Measurements from ENCODE around the gene SFT2D3.
A peak's percentile ranks its signal among the peaks of the same experiment; 100 is the strongest.

The SFT2D3 gene

GRCh38 chr2:127695491-127696472, 5.5 kb upstream of the SFT2D3 start:
- Histone ChIP-seq H3K79me2 (ENCODE audit: control insufficient read depth, insufficient read depth, low read length) (no peaks in the 10 kb centered on the region), H3K4ac (ENCODE audit: low read depth, low read length) (no peak overlapping the region), H3K18ac (ENCODE audit: low read length) (no peak overlapping the region), H3K27me3 (ENCODE audit: insufficient read depth, low read length, poor library complexity) (no peaks in the 10 kb centered on the region), H4K5ac (ENCODE audit: low read length) (no peak overlapping the region), H3K36me3 (ENCODE audit: control insufficient read depth, insufficient read depth, low read length) (no peaks in the 10 kb centered on the region), H3K56ac (ENCODE audit: low read length) (peak overlapping the region; percentile 76), H2AK5ac (ENCODE audit: low read length) (no peak overlapping the region), H3K4me3 (ENCODE audit: low read length) (no peak overlapping the region), H3K4me2 (ENCODE audit: low read length) (peak overlapping the region; percentile 46), H2BK15ac (replicated peaks; ENCODE audit: low read depth) (no peak overlapping the region), H3K4me1 (ENCODE audit: control insufficient read depth, low read depth, low read length) (peaks cover 2% of the 10 kb centered on the region), H3K9ac (ENCODE audit: low read length) (peak overlapping the region; percentile 29), H2BK120ac (ENCODE audit: low read depth, low read length) (no peak overlapping the region), H3K79me1 (ENCODE audit: low read length) (no peaks in the 10 kb centered on the region), H3K27ac (ENCODE audit: low read depth, low read length) (no peak overlapping the region), H4K8ac (ENCODE audit: low read depth, low read length) (no peak overlapping the region), H3K23ac (ENCODE audit: low read length) (no peak overlapping the region), H2BK5ac (ENCODE audit: low read length) (no peak overlapping the region)
- no CpG with 5 or more reads among the region's 52 CpGs for WGBS (ENCODE audit: extremely low coverage, insufficient coverage, low lambda C conversion rate)
- DNase-seq, result peak; percentile 76

- Histone ChIP-seq H3K27me3 (ENCODE audit: insufficient read depth, low read length, poor library complexity) (no peaks in the 10 kb centered on the region), H2BK120ac (ENCODE audit: low read depth, low read length) (no peak overlapping the region), H3K18ac (ENCODE audit: low read length) (no peak overlapping the region), H3K36me3 (ENCODE audit: control insufficient read depth, insufficient read depth, low read length) (no peaks in the 10 kb centered on the region), H3K79me1 (ENCODE audit: low read length) (no peaks in the 10 kb centered on the region), H3K4me3 (ENCODE audit: low read length) (no peak overlapping the region), H4K5ac (ENCODE audit: low read length) (no peak overlapping the region), H3K4me1 (ENCODE audit: control insufficient read depth, low read depth, low read length) (peaks cover 2% of the 10 kb centered on the region), H2BK15ac (replicated peaks; ENCODE audit: low read depth) (no peak overlapping the region), H3K56ac (ENCODE audit: low read length) (no peak overlapping the region), H3K9ac (ENCODE audit: low read length) (no peak overlapping the region), H3K4ac (ENCODE audit: low read depth, low read length) (no peak overlapping the region), H3K23ac (ENCODE audit: low read length) (no peak overlapping the region), H4K8ac (ENCODE audit: low read depth, low read length) (no peak overlapping the region), H3K4me2 (ENCODE audit: low read length) (no peak overlapping the region), H2BK5ac (ENCODE audit: low read length) (no peak overlapping the region), H3K27ac (ENCODE audit: low read depth, low read length) (no peak overlapping the region), H2AK5ac (ENCODE audit: low read length) (no peak overlapping the region), H3K79me2 (ENCODE audit: control insufficient read depth, insufficient read depth, low read length) (no peaks in the 10 kb centered on the region)
- DNase-seq, result no peak
- WGBS (ENCODE audit: extremely low coverage, insufficient coverage, low lambda C conversion rate), result no CpG with 5 or more reads among the region's 21 CpGs
Observed at GRCh38 chr2:127697482-127698180, 3.7 kb upstream of the SFT2D3 start.

GRCh38 chr2:127698553-127699355, 2.5 kb upstream of the SFT2D3 start:
- no peak for DNase-seq
- no peak overlapping the region for H3K56ac ChIP-seq (ENCODE audit: low read length)
- H3K4me2 ChIP-seq (ENCODE audit: low read length), result no peak overlapping the region
- no peak overlapping the region for H3K27ac ChIP-seq (ENCODE audit: low read depth, low read length)
- H4K5ac ChIP-seq (ENCODE audit: low read length), result no peak overlapping the region
- H2BK5ac ChIP-seq (ENCODE audit: low read length), result no peak overlapping the region
- H3K4me1 ChIP-seq (ENCODE audit: control insufficient read depth, low read depth, low read length), result peaks cover 2% of the 10 kb centered on the region
- no peak overlapping the region for H3K4ac ChIP-seq (ENCODE audit: low read depth, low read length)
- H3K4me3 ChIP-seq (ENCODE audit: low read length), result no peak overlapping the region
- no peaks in the 10 kb centered on the region for H3K36me3 ChIP-seq (ENCODE audit: control insufficient read depth, insufficient read depth, low read length)
- no peak overlapping the region for H4K8ac ChIP-seq (ENCODE audit: low read depth, low read length)
- no peak overlapping the region for H2AK5ac ChIP-seq (ENCODE audit: low read length)
- no peak overlapping the region for H2BK15ac ChIP-seq (replicated peaks; ENCODE audit: low read depth)
- no CpG with 5 or more reads among the region's 27 CpGs for WGBS (ENCODE audit: extremely low coverage, insufficient coverage, low lambda C conversion rate)
- H3K23ac ChIP-seq (ENCODE audit: low read length), result no peak overlapping the region
- H2BK120ac ChIP-seq (ENCODE audit: low read depth, low read length), result no peak overlapping the region
- H3K9ac ChIP-seq (ENCODE audit: low read length), result no peak overlapping the region
- H3K27me3 ChIP-seq (ENCODE audit: insufficient read depth, low read length, poor library complexity), result no peaks in the 10 kb centered on the region
- H3K79me2 ChIP-seq (ENCODE audit: control insufficient read depth, insufficient read depth, low read length), result peaks cover 2% of the 10 kb centered on the region
- no peak overlapping the region for H3K18ac ChIP-seq (ENCODE audit: low read length)
- peaks cover 4% of the 10 kb centered on the region for H3K79me1 ChIP-seq (ENCODE audit: low read length)

- no peaks in the 10 kb centered on the region for H3K27me3 ChIP-seq (ENCODE audit: insufficient read depth, low read length, poor library complexity)
- H3K27ac ChIP-seq (ENCODE audit: low read depth, low read length), result peak overlapping the region; percentile 58
- peak; percentile 94 for DNase-seq
- peak overlapping the region; percentile 95 for H3K4me2 ChIP-seq (ENCODE audit: low read length)
- H3K4me1 ChIP-seq (ENCODE audit: control insufficient read depth, low read depth, low read length), result peaks cover 2% of the 10 kb centered on the region
- no peak overlapping the region for H3K4ac ChIP-seq (ENCODE audit: low read depth, low read length)
- H3K9ac ChIP-seq (ENCODE audit: low read length), result peak overlapping the region; percentile 77
- no peak overlapping the region for H2BK120ac ChIP-seq (ENCODE audit: low read depth, low read length)
- no peak overlapping the region for H2AK5ac ChIP-seq (ENCODE audit: low read length)
- H2BK5ac ChIP-seq (ENCODE audit: low read length), result no peak overlapping the region
- peak overlapping the region; percentile 58 for H3K4me3 ChIP-seq (ENCODE audit: low read length)
- peaks cover 2% of the 10 kb centered on the region for H3K79me2 ChIP-seq (ENCODE audit: control insufficient read depth, insufficient read depth, low read length)
- WGBS (ENCODE audit: extremely low coverage, insufficient coverage, low lambda C conversion rate), result no CpG with 5 or more reads among the region's 17 CpGs
- H3K23ac ChIP-seq (ENCODE audit: low read length), result no peak overlapping the region
- H3K36me3 ChIP-seq (ENCODE audit: control insufficient read depth, insufficient read depth, low read length), result no peaks in the 10 kb centered on the region
- no peak overlapping the region for H2BK15ac ChIP-seq (replicated peaks; ENCODE audit: low read depth)
- H4K5ac ChIP-seq (ENCODE audit: low read length), result no peak overlapping the region
- no peak overlapping the region for H4K8ac ChIP-seq (ENCODE audit: low read depth, low read length)
- peak overlapping the region; percentile 94 for H3K56ac ChIP-seq (ENCODE audit: low read length)
- H3K18ac ChIP-seq (ENCODE audit: low read length), result no peak overlapping the region
- H3K79me1 ChIP-seq (ENCODE audit: low read length), result peaks cover 6% of the 10 kb centered on the region
Observed at GRCh38 chr2:127700527-127701192, 637 bp upstream of the SFT2D3 start.

- Histone ChIP-seq H3K79me1 (ENCODE audit: low read length) (peaks cover 6% of the 10 kb centered on the region), H4K8ac (ENCODE audit: low read depth, low read length) (no peak overlapping the region), H3K4me3 (ENCODE audit: low read length) (peak overlapping the region; percentile 69), H2AK5ac (ENCODE audit: low read length) (no peak overlapping the region), H3K18ac (ENCODE audit: low read length) (peak overlapping the region; percentile 70), H3K9ac (ENCODE audit: low read length) (peak overlapping the region; percentile 95), H3K56ac (ENCODE audit: low read length) (peak overlapping the region; percentile 98), H3K27ac (ENCODE audit: low read depth, low read length) (peak overlapping the region; percentile 90), H2BK120ac (ENCODE audit: low read depth, low read length) (no peak overlapping the region), H3K4me2 (ENCODE audit: low read length) (peak overlapping the region; percentile 51), H3K27me3 (ENCODE audit: insufficient read depth, low read length, poor library complexity) (no peaks in the 10 kb centered on the region), H3K4me1 (ENCODE audit: control insufficient read depth, low read depth, low read length) (peaks cover 2% of the 10 kb centered on the region), H3K36me3 (ENCODE audit: control insufficient read depth, insufficient read depth, low read length) (no peaks in the 10 kb centered on the region), H2BK5ac (ENCODE audit: low read length) (peak overlapping the region; percentile 88), H3K23ac (ENCODE audit: low read length) (peak overlapping the region; percentile 94), H4K5ac (ENCODE audit: low read length) (no peak overlapping the region), H3K4ac (ENCODE audit: low read depth, low read length) (peak overlapping the region; percentile 17), H3K79me2 (ENCODE audit: control insufficient read depth, insufficient read depth, low read length) (peaks cover 2% of the 10 kb centered on the region), H2BK15ac (replicated peaks; ENCODE audit: low read depth) (no peak overlapping the region)
- WGBS (ENCODE audit: extremely low coverage, insufficient coverage, low lambda C conversion rate), result no CpG with 5 or more reads among the region's 108 CpGs
- DNase-seq, result peak; percentile 91
Observed at GRCh38 chr2:127701651-127702394, 526 bp downstream of the SFT2D3 start.

All from mesendoderm (in vitro differentiated cells).